Measurements from ENCODE around the gene SLC25A1. TPM values are rescaled to one million over a fixed set of nuclear protein-coding genes. Genes with fewer than 3 reads are reported as not detected.

Gene SLC25A1
- total RNA-seq, 1 experiment from 2014 or later: 151 TPM

GRCh38 chr22:19152942-19153883 is 25.3 kb downstream of the SLC25A1 start:
- H3K36me3 Mint-ChIP-seq (ENCODE audit: insufficient read depth in 1 of 3, low read depth in 3 of 3): peaks cover 0 to 9% (median 5%) of the 10 kb centered on the region in 3 experiments; a peak in 6 of 7 replicates
- no peak overlapping the region for H3K27ac Mint-ChIP-seq
- Histone ChIP-seq H3K4ac (ENCODE audit: low read depth, low read length) (no peak overlapping the region), H2BK15ac (ENCODE audit: low read depth, low read length) (no peak overlapping the region), H3K23me2 (ENCODE audit: insufficient read length, low read depth, low read length, poor library complexity, severe bottlenecking) (peaks cover 2% of the 10 kb centered on the region), H3K9me3 (ENCODE audit: control insufficient read depth, low read depth, low read length) (no peaks in the 10 kb centered on the region), H3K56ac (ENCODE audit: insufficient read length, low read depth, low read length) (no peak overlapping the region), H3K14ac (ENCODE audit: insufficient read depth, low read length) (no peak overlapping the region), H3K23ac (ENCODE audit: insufficient read length, low read depth, low read length) (no peak overlapping the region), H3K9ac (ENCODE audit: extremely low read depth, insufficient read length, low read length) (no peak overlapping the region), H3K4me2 (ENCODE audit: insufficient read depth, insufficient read length, low read length) (no peak overlapping the region), H4K5ac (ENCODE audit: insufficient read length, low read depth, low read length) (no peak overlapping the region), H3K79me1 (ENCODE audit: insufficient read depth, low read depth, low read length, poor library complexity, severe bottlenecking) (no peaks in the 10 kb centered on the region), H3K79me2 (ENCODE audit: insufficient read depth, low read length) (no peaks in the 10 kb centered on the region), H2BK12ac (ENCODE audit: insufficient read length, low read depth, low read length) (no peak overlapping the region), H2BK20ac (ENCODE audit: low read depth, low read length, poor library complexity, severe bottlenecking) (no peak overlapping the region), H2AK5ac (ENCODE audit: insufficient read length, low read length) (no peak overlapping the region), H3T11ph (ENCODE audit: low read length) (no peak overlapping the region), H4K8ac (replicated peaks; ENCODE audit: insufficient read length, low read depth, low read length) (no peak overlapping the region), H3K4me1 (ENCODE audit: insufficient read depth, low read length) (no peaks in the 10 kb centered on the region), H4K20me1 (ENCODE audit: control insufficient read depth, insufficient read depth, insufficient read length) (no peaks in the 10 kb centered on the region), H3K27ac (ENCODE audit: insufficient read length, low read depth, low read length) (no peak overlapping the region), H4K91ac (ENCODE audit: insufficient read length, low read depth, low read length) (no peak overlapping the region), H3K18ac (ENCODE audit: insufficient read length, low read depth, low read length) (no peak overlapping the region), H2BK120ac (ENCODE audit: low read depth, low read length, poor library complexity, severe bottlenecking) (no peak overlapping the region), H2AFZ (ENCODE audit: low read length) (no peak overlapping the region), H2BK5ac (ENCODE audit: insufficient read length, low read length) (no peak overlapping the region), H3K27me3 (ENCODE audit: insufficient read depth, low read length) (peaks cover 36% of the 10 kb centered on the region)
- no peak for TF ChIP-seq CTCF (conservative IDR thresholded peaks at IDR 0.05)
- no CpG with 5 or more reads among the region's 11 CpGs for WGBS (ENCODE audit: extremely low coverage, insufficient read length, low lambda C conversion rate)
- H3K4me3 Mint-ChIP-seq: no peak overlapping the region
- peaks cover 84% of the 10 kb centered on the region for H3K27me3 Mint-ChIP-seq (ENCODE audit: low read depth)
- H3K9me3 Mint-ChIP-seq: peaks cover 13 to 14% of the 10 kb centered on the region in 2 experiments
- peaks cover 3 to 5% of the 10 kb centered on the region in 2 experiments; a peak in 2 of 4 replicates for H3K4me1 Mint-ChIP-seq
- no peak for DNase-seq

Measured in H9 (cell line).